Stomach (tissue), 9 donors: Measurements from ENCODE around the gene DOCK4. TPM values are rescaled to one million over a fixed set of nuclear protein-coding genes. Genes with fewer than 3 reads are reported as not detected.

Experiments used
- DNase-seq, 2 donors: peaks; one replicate each; pipeline versions ENCODE4 v3.0.0 to v3.0.0-alpha.2; 2013 to 2019
- H3K27ac ChIP-seq, 5 donors: fragments of 200-600 bp in 4 of 5; sonication (generic) in 4 of 5; one replicate each; pipeline ENCODE4 v1.5.1; 2013 to 2019; ENCODE audit warnings: mild to moderate bottlenecking in 1 of 5, moderate library complexity in 1 of 5
- H3K27me3 ChIP-seq, 3 donors: fragments of 200-600 bp; sonication (generic); one replicate each; pipeline ENCODE4 v1.5.1; 2017 to 2019; ENCODE audit warnings: mixed run types in 1 of 3
- H3K36me3 ChIP-seq, 4 donors: fragments of 200-600 bp; sonication (generic); 1 replicate in 3 of 4; 2 replicates in 1 of 4; pipeline ENCODE4 v1.5.1; 2016 to 2019
- H3K4me1 ChIP-seq, 4 donors: fragments of 200-600 bp; sonication (generic); one replicate each; pipeline ENCODE4 v1.5.1; 2016 to 2019
- H3K4me3 ChIP-seq, 4 donors: fragments of 200-600 bp; sonication (generic) in 3 of 4; one replicate each; pipeline ENCODE4 v1.5.1; 2016 to 2019; ENCODE audit warnings: mild to moderate bottlenecking in 1 of 4
- H3K9me3 ChIP-seq, 4 donors: fragments of 200-600 bp; sonication (generic); one replicate each; pipeline ENCODE4 v1.5.1; 2016 to 2019
- CTCF ChIP-seq, 7 experiments: fragments of 450-650 bp in 4 of 7; fragments of 200-600 bp in 3 of 7; sonication (generic) in 3 of 7; IDR thresholded peaks; one replicate each; pipeline ENCODE4 v1.5.1; 2016 to 2019; ENCODE audit warnings: antibody characterized with exemption in 7 of 7, control low read depth in 2 of 7, mild to moderate bottlenecking in 1 of 7
- EP300 ChIP-seq: sonication (generic); formaldehyde crosslinking; IDR thresholded peaks from one replicate; pipeline ENCODE4 v1.6.1; 2017; ENCODE audit warnings: antibody characterized with exemption
- POLR2A ChIP-seq, 4 donors: fragments of 450-650 bp; IDR thresholded peaks; one replicate each; pipeline ENCODE4 v1.6.1; 2016; ENCODE audit warnings: antibody characterized with exemption in 4 of 4, control low read depth in 2 of 4, mild to moderate bottlenecking in 1 of 4, moderate library complexity in 1 of 4
- POLR2AphosphoS5 ChIP-seq, 3 donors: sonication (generic); formaldehyde crosslinking; IDR thresholded peaks; one replicate each; pipeline ENCODE4 v1.6.1; 2016; ENCODE audit warnings: antibody characterized with exemption in 3 of 3
- WGBS, 5 donors: extraction: QIAGEN DNeasy Blood & Tissue Kit in 3 of 5; methylation state at CpG; one replicate each; pipeline versions ENCODE4 v1.1.5 to v1.1.7; 2013 to 2018; 5-methylcytosine and 5-hydroxymethylcytosine counted together
- intact Hi-C: fragments of 100-400 bp; cut with DNase I; formaldehyde crosslinking; loops from one replicate; pipeline ENCODE4 v1.15.1; 2023; ENCODE audit warnings: low total_unique reads
- polyA plus RNA-seq, 3 donors: library from polyadenylated mRNA; stranded (reverse); fragments of 200-250 nt; gene quantifications; one replicate each; pipeline ENCODE4 v1.2.3, GENCODE V29; 2013
- total RNA-seq, 5 donors: library from RNA; depleted of rRNA; stranded (reverse); fragments of >200 nt; gene quantifications; one replicate each; pipeline versions ENCODE4 v1.1.0 to v1.2.3, GENCODE V29; 2014 to 2016
- donor health status: healthy with polysubstance abuse.
- donor health status: Bipolar disorder and iron deficiency.
- donor health status: healthy.

Gene DOCK4
- total and polyA plus RNA-seq, 8 donors = 1.1 to 54.9 (median 16.4) TPM

GRCh38 chr7:112080978-112081377, 125.2 kb downstream of the DOCK4 start:
- Histone ChIP-seq H3K36me3 (no peaks in the 10 kb centered on the region), H3K9me3 (no peaks in the 10 kb centered on the region), H3K4me1 (peaks cover 0 to 20% (median 9%) of the 10 kb centered on the region in 4 donors), H3K27me3 (no peaks in the 10 kb centered on the region), H3K27ac (peak overlapping the region in 4 of 5 donors; percentile 42 to 78 (median 60)), H3K4me3 (no peak overlapping the region)
- WGBS, 5 donors = 66 to 84% (median 78%) methylated on average over 8 of the region's 8 CpGs
- TF ChIP-seq CTCF (IDR thresholded peaks at IDR 0.05) (no peak), EP300 (no peak), POLR2AphosphoS5 (IDR thresholded peaks at IDR 0.05) (no peak)
- intact Hi-C loops = no loop called here
- DNase-seq = no peak

DNA sequence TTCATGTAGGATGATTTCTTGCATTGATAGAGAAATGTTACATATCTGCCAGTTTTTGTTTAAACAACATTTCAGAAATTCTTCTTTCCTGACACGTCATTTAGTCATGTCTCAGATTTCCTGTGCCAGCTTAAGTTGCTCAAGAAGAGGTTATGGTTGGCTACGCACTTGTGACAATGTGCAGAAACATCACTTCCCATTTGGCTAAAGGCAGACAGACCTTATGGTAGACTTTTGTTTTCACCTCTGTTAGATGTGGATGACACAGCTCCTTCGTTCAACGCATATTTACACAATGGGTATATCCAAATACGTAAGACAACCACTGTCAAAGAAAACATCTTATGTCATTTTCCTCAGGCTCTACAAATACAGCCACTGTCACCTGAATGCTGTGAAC, 125.8 kb downstream of the DOCK4 start:
- Histone ChIP-seq H3K4me3 (no peak overlapping the region), H3K27me3 (no peaks in the 10 kb centered on the region), H3K9me3 (no peaks in the 10 kb centered on the region), H3K27ac (peak overlapping the region in 2 of 5 donors; percentile 73 to 78), H3K36me3 (no peaks in the 10 kb centered on the region), H3K4me1 (peaks cover 0 to 20% (median 9%) of the 10 kb centered on the region in 4 donors)
- peak in 1 of 2 donors; percentile 34 for DNase-seq
- intact Hi-C loops = no loop called here
- WGBS, 5 donors = 71 to 86% (median 78%) methylated on average over 5 of the region's 5 CpGs
- TF ChIP-seq POLR2A (IDR thresholded peaks at IDR 0.05) = no peak
- peak in 2 of 3 donors; percentile 23 to 48 for TF ChIP-seq POLR2AphosphoS5 (IDR thresholded peaks at IDR 0.05)

DNA sequence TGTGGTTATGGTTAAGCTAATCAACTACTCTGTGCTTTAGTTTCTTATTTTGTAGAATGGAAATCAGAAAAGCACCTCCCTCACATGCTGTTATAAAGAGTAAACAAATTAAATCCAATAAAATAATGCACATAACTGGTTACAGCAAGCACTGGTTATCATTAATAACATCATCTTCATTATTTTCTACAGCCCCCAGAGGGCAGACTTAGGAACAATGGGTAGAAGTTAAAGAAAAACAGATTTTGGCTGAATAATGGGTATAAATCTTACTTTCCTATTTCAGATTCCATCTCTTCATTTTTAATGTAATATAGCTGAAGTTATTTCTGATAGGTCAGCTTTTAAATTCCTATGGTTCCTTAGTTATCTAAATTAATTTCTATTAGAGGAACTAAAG, 126.5 kb downstream of the DOCK4 start:
- intact Hi-C loops = no loop called here
- H3K9me3 ChIP-seq = peaks cover 0 to 2% (median 0%) of the 10 kb centered on the region in 4 donors
- H3K4me1 ChIP-seq = peaks cover 0 to 15% (median 6%) of the 10 kb centered on the region in 4 donors
- H3K4me3 ChIP-seq = no peak overlapping the region
- no peaks in the 10 kb centered on the region for H3K36me3 ChIP-seq
- no peaks in the 10 kb centered on the region for H3K27me3 ChIP-seq
- H3K27ac ChIP-seq = peak overlapping the region in 2 of 5 donors; percentile 73 to 78
- DNase-seq = no peak
- TF ChIP-seq EP300 = no peak
- no peak for TF ChIP-seq POLR2AphosphoS5 (IDR thresholded peaks at IDR 0.05)
- no peak for TF ChIP-seq POLR2A (IDR thresholded peaks at IDR 0.05)
- TF ChIP-seq CTCF (IDR thresholded peaks at IDR 0.05) = no peak

- peaks cover 0 to 11% (median 5%) of the 10 kb centered on the region in 4 donors for H3K4me1 ChIP-seq
- 39 to 62% (median 47%) methylated on average over 1 of the region's 1 CpG for WGBS, 5 donors
- TF ChIP-seq POLR2AphosphoS5 (IDR thresholded peaks at IDR 0.05) (no peak), EP300 (no peak), CTCF (IDR thresholded peaks at IDR 0.05) (no peak), POLR2A (IDR thresholded peaks at IDR 0.05) (no peak)
These were observed 127.1 kb downstream of the DOCK4 start for GRCh38 chr7:112079122-112079521.

DNA sequence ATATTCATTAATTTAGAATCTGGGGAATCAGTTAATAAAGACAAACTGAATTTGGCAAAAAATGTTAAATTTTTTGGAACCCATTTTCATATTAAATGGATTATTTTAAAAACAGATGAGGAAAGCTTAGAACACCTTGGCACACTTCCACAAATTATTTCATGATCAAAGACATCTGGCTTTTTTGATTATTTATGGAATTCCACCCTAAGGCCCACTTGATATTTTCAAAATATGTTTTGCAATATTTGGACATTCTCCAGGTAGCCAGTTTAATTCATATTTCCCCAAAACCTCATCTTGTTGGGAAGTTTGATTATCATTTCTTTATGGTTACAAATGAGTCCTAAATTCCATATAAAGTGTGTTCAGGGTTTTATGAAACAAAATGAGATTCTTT, 129.9 kb downstream of the DOCK4 start:
- H3K9me3 ChIP-seq = peaks cover 0 to 7% (median 0%) of the 10 kb centered on the region in 4 donors
- H3K27ac ChIP-seq = no peak overlapping the region
- intact Hi-C loops = no loop called here
- H3K4me3 ChIP-seq = no peak overlapping the region
- no peak for DNase-seq
- no peaks in the 10 kb centered on the region for H3K36me3 ChIP-seq
- TF ChIP-seq POLR2AphosphoS5 (IDR thresholded peaks at IDR 0.05) (no peak), POLR2A (IDR thresholded peaks at IDR 0.05) (no peak), CTCF (IDR thresholded peaks at IDR 0.05) (no peak)
- no peaks in the 10 kb centered on the region for H3K27me3 ChIP-seq
- peaks cover 0 to 7% (median 3%) of the 10 kb centered on the region in 4 donors for H3K4me1 ChIP-seq

More at GRCh38 chr7:112079122-112079521, 127.1 kb downstream of the DOCK4 start:
- Histone ChIP-seq H3K9me3 (peaks cover 0 to 7% (median 0%) of the 10 kb centered on the region in 4 donors), H3K36me3 (no peaks in the 10 kb centered on the region), H3K4me3 (no peak overlapping the region), H3K27me3 (no peaks in the 10 kb centered on the region), H3K27ac (no peak overlapping the region)
- intact Hi-C loops = no loop called here
- no peak for DNase-seq
